GM20000 (cell line): ENCODE measurements around the gene DGKI.

Source experiments
- DNase-seq: peaks from one replicate; pipeline ENCODE4 v3.0.0; 2012; ENCODE audit warnings: low spot score
- CTCF ChIP-seq: IDR thresholded peaks from 2 replicates; pipeline ENCODE4 v1.5.1; 2012; ENCODE audit warnings: mild to moderate bottlenecking, control low read depth; ENCODE audit errors: extremely low read depth, missing control alignments

Gene DGKI

GRCh38 chr7:137801491-137801890 lies 45.3 kb downstream of the DGKI start:
- no peak for TF ChIP-seq CTCF
- DNase-seq: no peak

- DNase-seq: no peak
Measured at GRCh38 chr7:137801003-137801402, 45.8 kb downstream of the DGKI start.

GRCh38 chr7:137798073-137798763 lies 48.6 kb downstream of the DGKI start:
- TF ChIP-seq CTCF: no peak
- peak; percentile 45 for DNase-seq

More at GRCh38 chr7:137801003-137801402, 45.8 kb downstream of the DGKI start:
- no peak for TF ChIP-seq CTCF

- DNase-seq: no peak
- no peak for TF ChIP-seq CTCF
Measured at GRCh38 chr7:137795211-137795610, 51.6 kb downstream of the DGKI start.

- no peak for TF ChIP-seq CTCF
- DNase-seq: no peak
Measured at GRCh38 chr7:137791930-137792329, 54.8 kb downstream of the DGKI start.

- TF ChIP-seq CTCF: no peak
- DNase-seq: no peak
Measured at GRCh38 chr7:137790828-137791227, 55.9 kb downstream of the DGKI start.

GRCh38 chr7:137789215-137789882 lies 57.4 kb downstream of the DGKI start:
- no peak for TF ChIP-seq CTCF
- DNase-seq: no peak
